H9 (cell line): ENCODE results near the gene FADS1. TPM values are rescaled to one million over a fixed set of nuclear protein-coding genes. Genes with fewer than 3 reads are reported as not detected.
A peak's percentile ranks its signal among the peaks of the same experiment; 100 is the strongest.

Experiments
- DNase-seq: peaks from one replicate; pipeline ENCODE4 v3.0.0-alpha.2; 2017
- H2AFZ ChIP-seq: one replicate; pipeline ENCODE4 v1.6.1; 2013; ENCODE audit warnings: mild to moderate bottlenecking, low read length, control low read depth, moderate library complexity
- H2AK5ac ChIP-seq: 2 replicates; pipeline ENCODE4 v1.6.1; 2013; ENCODE audit warnings: low read length, control low read depth, mixed read lengths; ENCODE audit not compliant: insufficient read length
- H2BK120ac ChIP-seq: one replicate; pipeline ENCODE4 v1.6.1; 2013; ENCODE audit warnings: low read depth, mild to moderate bottlenecking, low read length, control low read depth, inconsistent platforms; ENCODE audit not compliant: poor library complexity, severe bottlenecking
- H2BK12ac ChIP-seq: 2 replicates; pipeline ENCODE4 v1.6.1; 2013; ENCODE audit warnings: low read length, control low read depth, mixed read lengths, low read depth; ENCODE audit not compliant: insufficient read length
- H2BK15ac ChIP-seq: 2 replicates; pipeline ENCODE4 v1.6.1; 2013; ENCODE audit warnings: low read depth, low read length, control low read depth
- H2BK20ac ChIP-seq: one replicate; pipeline ENCODE4 v1.6.1; 2013; ENCODE audit warnings: low read depth, mild to moderate bottlenecking, low read length, control low read depth, inconsistent platforms; ENCODE audit not compliant: poor library complexity, severe bottlenecking
- H2BK5ac ChIP-seq: 2 replicates; pipeline ENCODE4 v1.6.1; 2013; ENCODE audit warnings: low read length, control low read depth, mixed read lengths; ENCODE audit not compliant: insufficient read length
- H3K14ac ChIP-seq: 2 replicates; pipeline ENCODE4 v1.6.1; 2013; ENCODE audit warnings: low read length, control low read depth; ENCODE audit not compliant: insufficient read depth
- H3K18ac ChIP-seq: 2 replicates; pipeline ENCODE4 v1.6.1; 2013; ENCODE audit warnings: low read depth, mild to moderate bottlenecking, mixed read lengths, low read length, control low read depth; ENCODE audit not compliant: insufficient read length
- H3K23ac ChIP-seq: 2 replicates; pipeline ENCODE4 v1.6.1; 2013; ENCODE audit warnings: low read length, control low read depth, mixed read lengths, low read depth; ENCODE audit not compliant: insufficient read length
- H3K23me2 ChIP-seq: 2 replicates; pipeline ENCODE4 v1.6.1; 2013; ENCODE audit warnings: low read depth, mild to moderate bottlenecking, mixed read lengths, low read length, control low read depth; ENCODE audit not compliant: insufficient read length, poor library complexity, severe bottlenecking
- H3K27ac ChIP-seq: 2 replicates; pipeline ENCODE4 v1.5.1; 2013; ENCODE audit warnings: low read length, control low read depth, mixed read lengths, low read depth; ENCODE audit not compliant: insufficient read length
- H3K27me3 ChIP-seq: 2 replicates; pipeline ENCODE4 v1.6.1; 2013; ENCODE audit warnings: low read length, control low read depth, inconsistent platforms; ENCODE audit not compliant: insufficient read depth
- H3K4ac ChIP-seq: 2 replicates; pipeline ENCODE4 v1.6.1; 2013; ENCODE audit warnings: low read depth, mild to moderate bottlenecking, control low read depth, inconsistent platforms, low read length, moderate library complexity
- H3K4me1 ChIP-seq: 2 replicates; pipeline ENCODE4 v1.6.1; 2013; ENCODE audit warnings: low read length, control low read depth, inconsistent platforms; ENCODE audit not compliant: insufficient read depth
- H3K4me2 ChIP-seq: 2 replicates; pipeline ENCODE4 v1.6.1; 2013; ENCODE audit warnings: low read length, control low read depth, mixed read lengths; ENCODE audit not compliant: insufficient read length, insufficient read depth
- H3K56ac ChIP-seq: 2 replicates; pipeline ENCODE4 v1.6.1; 2013; ENCODE audit warnings: low read depth, mild to moderate bottlenecking, mixed read lengths, low read length, control low read depth; ENCODE audit not compliant: insufficient read length
- H3K79me1 ChIP-seq: 2 replicates; pipeline ENCODE4 v1.6.1; 2013; ENCODE audit warnings: low read depth, mild to moderate bottlenecking, moderate library complexity, low read length, control low read depth, inconsistent platforms; ENCODE audit not compliant: insufficient read depth, poor library complexity, severe bottlenecking
- H3K79me2 ChIP-seq: 2 replicates; pipeline ENCODE4 v1.6.1; 2013; ENCODE audit warnings: low read length, control low read depth, inconsistent platforms; ENCODE audit not compliant: insufficient read depth
- H3K9ac ChIP-seq: 2 replicates; pipeline ENCODE4 v1.6.1; 2013; ENCODE audit warnings: low read length, control low read depth, mixed read lengths; ENCODE audit not compliant: insufficient read length; ENCODE audit errors: extremely low read depth
- H3K9me3 ChIP-seq: one replicate; pipeline ENCODE4 v1.6.1; 2013; ENCODE audit warnings: low read depth, low read length, inconsistent platforms; ENCODE audit not compliant: control insufficient read depth
- H3T11ph ChIP-seq: one replicate; pipeline ENCODE4 v1.6.1; 2013; ENCODE audit warnings: mild to moderate bottlenecking, low read length, control low read depth, inconsistent platforms
- H4K20me1 ChIP-seq: one replicate; pipeline ENCODE4 v1.6.1; 2013; ENCODE audit not compliant: control insufficient read depth, insufficient read length, insufficient read depth
- H4K5ac ChIP-seq: 2 replicates; pipeline ENCODE4 v1.6.1; 2013; ENCODE audit warnings: low read depth, mild to moderate bottlenecking, mixed read lengths, low read length, control low read depth; ENCODE audit not compliant: insufficient read length
- H4K8ac ChIP-seq: replicated peaks from 2 replicates; pipeline ENCODE4 v1.6.1; 2013; ENCODE audit warnings: low read length, control low read depth, mixed read lengths, low read depth; ENCODE audit not compliant: insufficient read length
- H4K91ac ChIP-seq: 2 replicates; pipeline ENCODE4 v1.6.1; 2013; ENCODE audit warnings: low read depth, mild to moderate bottlenecking, moderate library complexity, mixed read lengths, low read length, control low read depth; ENCODE audit not compliant: insufficient read length
- H3K27ac Mint-ChIP-seq, 3 experiments: 2 replicates in 2 of 3; 3 replicates in 1 of 3; pipeline ENCODE4 v1.8.0; 2020 to 2021; ENCODE audit warnings: mixed read lengths in 3 of 3, mild to moderate bottlenecking in 1 of 3, moderate library complexity in 1 of 3
- H3K27me3 Mint-ChIP-seq: 2 replicates; pipeline ENCODE4 v1.8.0; 2021; ENCODE audit warnings: low read depth, mild to moderate bottlenecking, moderate library complexity, mixed read lengths
- H3K36me3 Mint-ChIP-seq, 3 experiments: 2 replicates in 2 of 3; 3 replicates in 1 of 3; pipeline ENCODE4 v1.8.0; 2020 to 2021; ENCODE audit warnings: low read depth in 3 of 3, mixed read lengths in 3 of 3; ENCODE audit not compliant: insufficient read depth in 1 of 3
- H3K4me1 Mint-ChIP-seq, 2 experiments: 2 replicates each; pipeline ENCODE4 v1.8.0; 2020; ENCODE audit warnings: mixed read lengths in 2 of 2
- H3K4me3 Mint-ChIP-seq, 2 experiments: 2 replicates in 1 of 2; 3 replicates in 1 of 2; pipeline ENCODE4 v1.8.0; 2020 to 2021; ENCODE audit warnings: mild to moderate bottlenecking in 2 of 2, mixed read lengths in 2 of 2, moderate library complexity in 1 of 2
- H3K9me3 Mint-ChIP-seq, 2 experiments: 2 replicates in 1 of 2; 3 replicates in 1 of 2; pipeline ENCODE4 v1.8.0; 2020; ENCODE audit warnings: mild to moderate bottlenecking in 2 of 2, mixed read lengths in 2 of 2, moderate library complexity in 1 of 2
- CTCF ChIP-seq: fragments of 200-600 bp; sonication (generic); conservative IDR thresholded peaks from 3 replicates; pipeline ENCODE4 v1.8.0; 2021; ENCODE audit warnings: antibody characterized with exemption, mild to moderate bottlenecking
- WGBS: extraction: QIAGEN DNeasy Blood & Tissue Kit; methylation state at CpG from one replicate; pipeline ENCODE4 v1.1.7; 2013; ENCODE audit warnings: missing lambda C conversion rate, low lambda C conversion rate, mixed read lengths; ENCODE audit not compliant: insufficient read length; ENCODE audit errors: extremely low coverage; 5-methylcytosine and 5-hydroxymethylcytosine counted together
- total RNA-seq: library from RNA; stranded (reverse); gene quantifications from 2 replicates; pipeline ENCODE4 v1.2.1, GENCODE V29; 2021

Gene FADS1
- total RNA-seq, 1 experiment from 2014 or later = 125 TPM

- Histone ChIP-seq H2AFZ (no peak overlapping the region), H3K4ac (no peak overlapping the region)
- H3K4me1 Mint-ChIP-seq = peaks cover 17 to 26% of the 10 kb centered on the region in 2 experiments
Measured at GRCh38 chr11:61771985-61772455, 44.8 kb downstream of the FADS1 start.

More at GRCh38 chr11:61771985-61772455, 44.8 kb downstream of the FADS1 start:
- H3K9me3 Mint-ChIP-seq = peaks cover 0 to 2% of the 10 kb centered on the region in 2 experiments; a peak in 1 of 5 replicates
- Histone ChIP-seq H3K23me2 (no peaks in the 10 kb centered on the region), H3K27ac (no peak overlapping the region), H4K20me1 (no peaks in the 10 kb centered on the region), H2AK5ac (no peak overlapping the region), H2BK12ac (no peak overlapping the region), H3K56ac (no peak overlapping the region), H3K18ac (no peak overlapping the region), H4K5ac (no peak overlapping the region), H2BK15ac (no peak overlapping the region), H3K9me3 (no peaks in the 10 kb centered on the region), H3K79me2 (no peaks in the 10 kb centered on the region), H3T11ph (no peak overlapping the region), H3K23ac (no peak overlapping the region), H3K4me2 (no peak overlapping the region), H2BK120ac (no peak overlapping the region), H4K91ac (no peak overlapping the region), H3K4me1 (no peaks in the 10 kb centered on the region), H3K79me1 (no peaks in the 10 kb centered on the region), H3K9ac (no peak overlapping the region), H3K27me3 (no peaks in the 10 kb centered on the region), H4K8ac (no peak overlapping the region), H3K14ac (no peak overlapping the region), H2BK20ac (no peak overlapping the region), H2BK5ac (no peak overlapping the region)
- no peaks in the 10 kb centered on the region; a peak in 1 of 7 replicates for H3K36me3 Mint-ChIP-seq
- peak; percentile 75 for DNase-seq
- no peak overlapping the region for H3K4me3 Mint-ChIP-seq
- whole genome bisulfite sequencing = no CpG with 5 or more reads among the region's 7 CpGs
- no peak for TF ChIP-seq CTCF
- H3K27ac Mint-ChIP-seq = peak overlapping the region in 1 of 3 experiments; percentile 16; a peak in 1 of 7 replicates
- no peaks in the 10 kb centered on the region; the same call in 1 of the 2 replicates for H3K27me3 Mint-ChIP-seq
